Endothelial cell of umbilical vein (primary cell): ENCODE measurements around the gene FZD1.

Source experiments
- EZH2 ChIP-seq: IDR thresholded peaks from 2 replicates; pipeline ENCODE4 v1.6.1; 2012; ENCODE audit warnings: borderline replicate concordance, low read depth, mild to moderate bottlenecking, moderate library complexity, low read length, inconsistent platforms; ENCODE audit not compliant: severe bottlenecking
- FOS ChIP-seq: IDR thresholded peaks from 2 replicates; pipeline ENCODE4 v1.6.1; 2011; ENCODE audit warnings: mild to moderate bottlenecking, low read length, moderate library complexity, borderline replicate concordance; ENCODE audit not compliant: insufficient read depth
- POLR2A ChIP-seq: IDR thresholded peaks from 2 replicates; pipeline ENCODE4 v1.6.1; 2012; ENCODE audit warnings: low read depth, mild to moderate bottlenecking, control low read depth, low read length
- POLR2AphosphoS5 ChIP-seq: IDR thresholded peaks from 2 replicates; pipeline ENCODE4 v1.6.1; 2012; ENCODE audit warnings: low read depth, mild to moderate bottlenecking, control low read depth, low read length, moderate library complexity; ENCODE audit not compliant: insufficient read depth
- TF ChIP-seq, protein P1 (sequence below), 2 donors: IDR thresholded peaks; 1 replicate in 1 of 2; 2 replicates in 1 of 2; pipeline ENCODE4 v1.5.1; 2011; ENCODE audit warnings: low read length in 2 of 2, mild to moderate bottlenecking in 2 of 2, moderate library complexity in 2 of 2, control low read depth in 1 of 2, inconsistent platforms in 1 of 2, low read depth in 1 of 2; ENCODE audit not compliant: insufficient read depth in 1 of 2; ENCODE audit errors: extremely low read depth in 1 of 2
- TF ChIP-seq, protein P2 (sequence below): IDR thresholded peaks from 2 replicates; pipeline ENCODE4 v1.6.1; 2011; ENCODE audit not compliant: insufficient read depth, insufficient read length

GRCh38 chr7:91302794-91303193 lies 38.6 kb downstream of the FZD1 start:
- TF ChIP-seq POLR2A (no peak), EZH2 (no peak), FOS (no peak), POLR2AphosphoS5 (no peak)
- TF ChIP-seq, protein P1, sequence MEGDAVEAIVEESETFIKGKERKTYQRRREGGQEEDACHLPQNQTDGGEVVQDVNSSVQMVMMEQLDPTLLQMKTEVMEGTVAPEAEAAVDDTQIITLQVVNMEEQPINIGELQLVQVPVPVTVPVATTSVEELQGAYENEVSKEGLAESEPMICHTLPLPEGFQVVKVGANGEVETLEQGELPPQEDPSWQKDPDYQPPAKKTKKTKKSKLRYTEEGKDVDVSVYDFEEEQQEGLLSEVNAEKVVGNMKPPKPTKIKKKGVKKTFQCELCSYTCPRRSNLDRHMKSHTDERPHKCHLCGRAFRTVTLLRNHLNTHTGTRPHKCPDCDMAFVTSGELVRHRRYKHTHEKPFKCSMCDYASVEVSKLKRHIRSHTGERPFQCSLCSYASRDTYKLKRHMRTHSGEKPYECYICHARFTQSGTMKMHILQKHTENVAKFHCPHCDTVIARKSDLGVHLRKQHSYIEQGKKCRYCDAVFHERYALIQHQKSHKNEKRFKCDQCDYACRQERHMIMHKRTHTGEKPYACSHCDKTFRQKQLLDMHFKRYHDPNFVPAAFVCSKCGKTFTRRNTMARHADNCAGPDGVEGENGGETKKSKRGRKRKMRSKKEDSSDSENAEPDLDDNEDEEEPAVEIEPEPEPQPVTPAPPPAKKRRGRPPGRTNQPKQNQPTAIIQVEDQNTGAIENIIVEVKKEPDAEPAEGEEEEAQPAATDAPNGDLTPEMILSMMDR (IDR thresholded peaks at IDR 0.05; ENCODE audit: extremely low read depth in 1 of 2, insufficient read depth in 1 of 2, low read depth in 1 of 2, low read length in 2 of 2) = no peak
- TF ChIP-seq, protein P2, sequence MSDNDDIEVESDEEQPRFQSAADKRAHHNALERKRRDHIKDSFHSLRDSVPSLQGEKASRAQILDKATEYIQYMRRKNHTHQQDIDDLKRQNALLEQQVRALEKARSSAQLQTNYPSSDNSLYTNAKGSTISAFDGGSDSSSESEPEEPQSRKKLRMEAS = no peak
